Memory B cell (primary cell): ENCODE results near the gene CPAMD8.
"Not testable (repeated sequence)": the region's sequence is repeated elsewhere in the genome, so short reads cannot be mapped to it uniquely, and the experiment has no call there.

Experiments
- ATAC-seq: fragments of 150-1000 bp; cut with Tn5 transposase; 2 replicates; pipeline ENCODE4 v1.10.0; 2021; ENCODE audit warnings: low read depth, mild to moderate bottlenecking, moderate library complexity
- DNase-seq, 2 donors: peaks; one replicate each; pipeline ENCODE4 v3.0.0; 2022; ENCODE audit warnings: low spot score in 2 of 2
- H3K27ac Mint-ChIP-seq: one replicate; pipeline ENCODE4 v1.8.0; 2022; ENCODE audit warnings: mild to moderate bottlenecking, moderate library complexity, mixed read lengths
- H3K27me3 Mint-ChIP-seq: one replicate; pipeline ENCODE4 v1.8.0; 2022; ENCODE audit warnings: mixed read lengths
- H3K36me3 Mint-ChIP-seq: one replicate; pipeline ENCODE4 v1.8.0; 2022; ENCODE audit warnings: mild to moderate bottlenecking, mixed read lengths
- H3K4me1 Mint-ChIP-seq: one replicate; pipeline ENCODE4 v1.8.0; 2022; ENCODE audit warnings: mixed read lengths
- H3K4me3 Mint-ChIP-seq: one replicate; pipeline ENCODE4 v1.8.0; 2022; ENCODE audit warnings: mild to moderate bottlenecking, moderate library complexity, mixed read lengths
- H3K9me3 Mint-ChIP-seq: one replicate; pipeline ENCODE4 v1.8.0; 2022; ENCODE audit warnings: mixed read lengths

Gene CPAMD8

GRCh38 chr19:16876904-16877361 lies 149.7 kb downstream of the CPAMD8 start:
- H3K36me3 Mint-ChIP-seq: peaks cover 54% of the 10 kb centered on the region
- no peak overlapping the region for H3K4me3 Mint-ChIP-seq
- no peaks in the 10 kb centered on the region for H3K27me3 Mint-ChIP-seq
- H3K27ac Mint-ChIP-seq: peak overlapping the region; percentile 35
- ATAC-seq: no peak
- H3K9me3 Mint-ChIP-seq: peaks cover 13% of the 10 kb centered on the region
- peaks cover 24% of the 10 kb centered on the region for H3K4me1 Mint-ChIP-seq
- no peak for DNase-seq

GRCh38 chr19:16875584-16876555 lies 150.7 kb downstream of the CPAMD8 start:
- ATAC-seq (peak; percentile 94), DNase-seq (peak in 1 of 2 donors; percentile 38)
- H3K27me3 Mint-ChIP-seq: no peaks in the 10 kb centered on the region
- peak overlapping the region; percentile 96 for H3K27ac Mint-ChIP-seq
- peaks cover 24% of the 10 kb centered on the region for H3K4me1 Mint-ChIP-seq
- peaks cover 12% of the 10 kb centered on the region for H3K9me3 Mint-ChIP-seq
- no peak overlapping the region for H3K4me3 Mint-ChIP-seq
- H3K36me3 Mint-ChIP-seq: peaks cover 58% of the 10 kb centered on the region

- not testable (repeated sequence) for DNase-seq, H3K9me3 Mint-ChIP-seq, ATAC-seq, H3K27me3 Mint-ChIP-seq
- H3K36me3 Mint-ChIP-seq: peaks cover 49% of the 10 kb centered on the region
- peaks cover 24% of the 10 kb centered on the region for H3K4me1 Mint-ChIP-seq
- peak overlapping the region; percentile 8 for H3K4me3 Mint-ChIP-seq
- peak overlapping the region; percentile 96 for H3K27ac Mint-ChIP-seq
Observed at GRCh38 chr19:16874978-16875299, 151.7 kb downstream of the CPAMD8 start.

GRCh38 chr19:16874250-16874977 lies 152.2 kb downstream of the CPAMD8 start:
- H3K4me3 Mint-ChIP-seq: peak overlapping the region; percentile 8
- ATAC-seq: no peak
- H3K36me3 Mint-ChIP-seq: peaks cover 48% of the 10 kb centered on the region
- no peaks in the 10 kb centered on the region for H3K27me3 Mint-ChIP-seq
- peaks cover 7% of the 10 kb centered on the region for H3K9me3 Mint-ChIP-seq
- peaks cover 24% of the 10 kb centered on the region for H3K4me1 Mint-ChIP-seq
- DNase-seq: no peak
- peak overlapping the region; percentile 96 for H3K27ac Mint-ChIP-seq

- no peak overlapping the region for H3K4me3 Mint-ChIP-seq
- no peaks in the 10 kb centered on the region for H3K27me3 Mint-ChIP-seq
- no peak for ATAC-seq
- H3K9me3 Mint-ChIP-seq: peaks cover 7% of the 10 kb centered on the region
- peaks cover 24% of the 10 kb centered on the region for H3K4me1 Mint-ChIP-seq
- peak overlapping the region; percentile 96 for H3K27ac Mint-ChIP-seq
- H3K36me3 Mint-ChIP-seq: peaks cover 41% of the 10 kb centered on the region
- DNase-seq: no peak
Observed at GRCh38 chr19:16873594-16873993, 153.0 kb downstream of the CPAMD8 start.

- Mint-ChIP-seq H3K9me3 (peaks cover 7% of the 10 kb centered on the region), H3K27me3 (no peaks in the 10 kb centered on the region), H3K36me3 (peaks cover 47% of the 10 kb centered on the region), H3K27ac (peak overlapping the region; percentile 28), H3K4me3 (no peak overlapping the region), H3K4me1 (peaks cover 27% of the 10 kb centered on the region)
- DNase-seq (no peak), ATAC-seq (no peak)
Observed at GRCh38 chr19:16872728-16873127, 153.9 kb downstream of the CPAMD8 start.

- H3K36me3 Mint-ChIP-seq: peaks cover 45% of the 10 kb centered on the region
- no peak for ATAC-seq
Observed at GRCh38 chr19:16871871-16872270, 154.7 kb downstream of the CPAMD8 start.

GRCh38 chr19:16869331-16869972 lies 157.2 kb downstream of the CPAMD8 start:
- ATAC-seq (no peak), DNase-seq (no peak)
- H3K4me3 Mint-ChIP-seq: no peak overlapping the region
- no peak overlapping the region for H3K27ac Mint-ChIP-seq
- peaks cover 3% of the 10 kb centered on the region for H3K9me3 Mint-ChIP-seq
- H3K36me3 Mint-ChIP-seq: peaks cover 35% of the 10 kb centered on the region
- H3K4me1 Mint-ChIP-seq: peaks cover 10% of the 10 kb centered on the region
- no peaks in the 10 kb centered on the region for H3K27me3 Mint-ChIP-seq

More at GRCh38 chr19:16871871-16872270, 154.7 kb downstream of the CPAMD8 start:
- H3K27ac Mint-ChIP-seq: no peak overlapping the region
- H3K4me3 Mint-ChIP-seq: no peak overlapping the region
- H3K4me1 Mint-ChIP-seq: peaks cover 25% of the 10 kb centered on the region
- H3K27me3 Mint-ChIP-seq: no peaks in the 10 kb centered on the region
- H3K9me3 Mint-ChIP-seq: peaks cover 7% of the 10 kb centered on the region
- no peak for DNase-seq

- DNase-seq (no peak), ATAC-seq (no peak)
- H3K27ac Mint-ChIP-seq: peak overlapping the region; percentile 63
- no peak overlapping the region for H3K4me3 Mint-ChIP-seq
- H3K27me3 Mint-ChIP-seq: no peaks in the 10 kb centered on the region
- H3K36me3 Mint-ChIP-seq: peaks cover 28% of the 10 kb centered on the region
- H3K4me1 Mint-ChIP-seq: peaks cover 3% of the 10 kb centered on the region
- no peaks in the 10 kb centered on the region for H3K9me3 Mint-ChIP-seq
Observed at GRCh38 chr19:16868423-16869130, 158.0 kb downstream of the CPAMD8 start.

GRCh38 chr19:16867211-16867610 lies 159.4 kb downstream of the CPAMD8 start:
- Mint-ChIP-seq H3K27me3 (no peaks in the 10 kb centered on the region), H3K9me3 (no peaks in the 10 kb centered on the region), H3K27ac (no peak overlapping the region), H3K4me3 (no peak overlapping the region), H3K4me1 (peaks cover 3% of the 10 kb centered on the region), H3K36me3 (peaks cover 22% of the 10 kb centered on the region)
- DNase-seq (no peak), ATAC-seq (no peak)

GRCh38 chr19:16862826-16863415 lies 163.7 kb downstream of the CPAMD8 start:
- peaks cover 15% of the 10 kb centered on the region for H3K36me3 Mint-ChIP-seq
- H3K4me3 Mint-ChIP-seq: no peak overlapping the region
- H3K4me1 Mint-ChIP-seq: peaks cover 10% of the 10 kb centered on the region
- peak overlapping the region; percentile 17 for H3K27ac Mint-ChIP-seq
- ATAC-seq: no peak
- H3K27me3 Mint-ChIP-seq: no peaks in the 10 kb centered on the region
- no peak for DNase-seq
- no peaks in the 10 kb centered on the region for H3K9me3 Mint-ChIP-seq

GRCh38 chr19:16861834-16862233 lies 164.8 kb downstream of the CPAMD8 start:
- no peaks in the 10 kb centered on the region for H3K9me3 Mint-ChIP-seq
- peaks cover 13% of the 10 kb centered on the region for H3K36me3 Mint-ChIP-seq
- no peak overlapping the region for H3K4me3 Mint-ChIP-seq
- H3K27me3 Mint-ChIP-seq: no peaks in the 10 kb centered on the region
- DNase-seq (no peak), ATAC-seq (no peak)
- peaks cover 10% of the 10 kb centered on the region for H3K4me1 Mint-ChIP-seq
- H3K27ac Mint-ChIP-seq: no peak overlapping the region

- no peaks in the 10 kb centered on the region for H3K27me3 Mint-ChIP-seq
- no peak for ATAC-seq
- peaks cover 14% of the 10 kb centered on the region for H3K36me3 Mint-ChIP-seq
- DNase-seq: no peak
- H3K27ac Mint-ChIP-seq: no peak overlapping the region
- peaks cover 10% of the 10 kb centered on the region for H3K4me1 Mint-ChIP-seq
- H3K9me3 Mint-ChIP-seq: no peaks in the 10 kb centered on the region
- H3K4me3 Mint-ChIP-seq: no peak overlapping the region
Observed at GRCh38 chr19:16861011-16861410, 165.6 kb downstream of the CPAMD8 start.
